Epithelial cell of proximal tubule (primary cell): ENCODE results near the gene CORT. TPM values are rescaled to one million over a fixed set of nuclear protein-coding genes. Genes with fewer than 3 reads are reported as not detected.

Source experiments
- DNase-seq: peaks from one replicate; pipeline ENCODE4 v3.0.0-alpha.2; 2011; ENCODE audit warnings: low read depth
- H3K4me3 ChIP-seq: 2 replicates; pipeline ENCODE4 v1.5.1; 2011; ENCODE audit warnings: low read depth, mild to moderate bottlenecking, low read length
- CTCF ChIP-seq: conservative IDR thresholded peaks from 2 replicates; pipeline ENCODE4 v1.5.1; 2012; ENCODE audit warnings: low read depth, mild to moderate bottlenecking, low read length
- total RNA-seq: library from RNA; depleted of rRNA; stranded (reverse); fragments of >200 nt; gene quantifications from 2 replicates; pipeline ENCODE4 v1.2.3, GENCODE V29; 2015

Gene CORT
- total RNA-seq, 1 donor from 2014 or later = not detected

- no peak for DNase-seq
- TF ChIP-seq CTCF = no peak
- no peak overlapping the region for H3K4me3 ChIP-seq
Observed at GRCh38 chr1:10479296-10479695, 29.5 kb downstream of the CORT start.

- H3K4me3 ChIP-seq = no peak overlapping the region
- DNase-seq = no peak
- TF ChIP-seq CTCF = no peak
Observed at GRCh38 chr1:10480614-10481013, 30.8 kb downstream of the CORT start.

GRCh38 chr1:10484521-10484920 lies 34.7 kb downstream of the CORT start:
- no peak overlapping the region for H3K4me3 ChIP-seq
- DNase-seq = no peak
- no peak for TF ChIP-seq CTCF

DNA sequence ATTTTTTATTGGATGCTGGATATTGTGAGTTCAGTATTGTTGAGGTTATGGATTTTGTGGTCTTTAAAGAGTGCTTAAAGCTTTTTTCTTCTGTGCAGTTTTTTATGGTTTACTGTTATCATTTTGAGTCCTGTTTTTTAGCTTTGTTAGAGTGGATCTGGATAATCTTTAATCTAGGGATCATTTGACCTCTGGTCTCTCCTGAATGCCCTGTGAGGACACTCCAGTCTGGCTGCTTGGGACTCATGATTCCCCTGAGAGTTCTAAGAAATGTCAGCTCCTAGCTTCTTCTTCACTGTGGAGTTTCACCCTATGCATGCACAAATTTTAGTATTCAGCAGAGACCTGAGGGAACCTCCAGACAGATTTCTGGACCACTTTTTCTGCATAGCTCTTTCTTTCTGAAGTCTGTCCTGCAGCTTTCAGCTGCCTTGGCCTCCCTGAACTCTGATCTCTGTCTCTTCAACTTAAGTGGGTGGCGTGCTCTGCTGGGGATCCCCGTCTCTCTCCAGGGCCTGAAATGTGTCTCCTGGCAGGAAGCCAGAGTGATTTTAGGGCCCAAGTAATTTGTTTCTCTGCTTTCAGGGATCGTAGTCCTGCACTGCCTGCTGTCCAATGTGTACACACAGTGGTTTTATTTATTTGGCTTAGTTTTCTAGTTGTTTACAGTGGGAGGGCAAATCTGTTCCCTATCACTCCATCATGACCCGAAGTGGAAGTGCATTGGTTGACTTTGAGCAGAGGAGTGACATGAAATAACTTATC lies 39.6 kb downstream of the CORT start:
- no peak for TF ChIP-seq CTCF
- DNase-seq = no peak
- H3K4me3 ChIP-seq = no peak overlapping the region

DNA sequence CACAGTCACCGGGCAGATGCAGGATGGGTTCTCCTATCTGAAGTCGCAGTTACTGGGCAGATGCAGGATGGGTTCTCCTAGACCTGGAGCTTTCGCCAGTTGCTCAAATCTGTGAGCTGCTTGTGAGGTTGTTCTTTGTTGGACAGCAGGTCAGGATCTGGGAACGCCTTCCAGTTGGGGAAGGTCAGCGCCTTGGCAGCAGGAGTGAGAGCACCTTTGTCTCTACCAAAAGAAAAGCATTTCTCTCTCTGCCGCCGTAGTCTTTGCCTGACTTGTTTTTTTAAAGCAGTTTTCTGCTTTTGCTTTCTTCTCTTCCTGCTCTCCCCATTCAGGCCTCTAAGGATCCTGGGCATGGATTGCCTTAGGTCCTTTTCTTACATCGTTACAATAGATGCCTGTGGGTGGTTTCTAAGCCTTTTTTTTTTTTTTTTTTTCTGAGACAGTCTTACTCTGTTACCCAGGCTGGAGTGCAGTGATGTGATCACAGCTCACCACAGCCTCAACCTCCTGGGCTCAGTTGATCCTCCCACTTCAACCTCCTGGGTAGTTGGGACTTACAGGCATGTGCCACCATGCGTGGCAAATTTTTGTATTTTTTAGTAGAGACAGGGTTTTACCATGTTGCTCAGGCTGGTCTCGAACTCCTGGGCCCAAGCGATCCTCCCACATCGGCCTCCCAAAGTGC lies 40.6 kb downstream of the CORT start:
- DNase-seq = no peak
- H3K4me3 ChIP-seq = no peak overlapping the region
- TF ChIP-seq CTCF = no peak

GRCh38 chr1:10494418-10494753 lies 44.6 kb downstream of the CORT start:
- no peak overlapping the region for H3K4me3 ChIP-seq
- DNase-seq = no peak
- no peak for TF ChIP-seq CTCF
